Measurements from ENCODE around the gene SPACA1.

Gene SPACA1

DNA sequence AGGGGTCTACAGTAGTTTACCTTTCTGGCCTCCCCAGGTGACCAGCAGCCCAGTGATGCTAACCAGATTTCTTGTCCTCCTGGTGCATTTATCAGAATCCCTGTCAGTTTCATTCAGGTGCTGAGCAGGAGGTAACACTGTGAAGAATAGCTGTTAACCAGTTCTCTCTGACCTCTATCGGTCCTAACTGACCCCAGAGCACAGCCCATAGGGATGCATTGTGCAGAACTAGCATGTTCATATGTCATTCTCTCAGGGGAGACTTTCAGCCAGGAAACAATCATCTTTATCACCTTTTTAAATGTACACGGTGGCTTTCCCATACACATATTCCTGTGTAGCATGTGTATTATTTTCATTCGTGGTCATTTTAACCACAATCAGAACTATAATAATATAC is 68.6 kb downstream of the SPACA1 start:
- TF ChIP-seq JUND (IDR thresholded peaks at IDR 0.05; ENCODE audit: low read depth): no peak
- in situ Hi-C loops (cut with HindIII; ENCODE audit: low pct_unique_long_range_greater_than_20kb, low sequenced_read_pairs): no loop called here
- DNase-seq (ENCODE audit: low read depth in 1 of 2, low spot score in 1 of 2): no peak

Measured in T47D (cell line).